K562 (cell line): Measurements from ENCODE around the gene PIGH. TPM values are rescaled to one million over a fixed set of nuclear protein-coding genes. Genes with fewer than 3 reads are reported as not detected.

Experiments used
- ATAC-seq: fragments of 200-7000 bp; cut with Tn5 transposase; 3 replicates; pipeline ENCODE4 v1.9.1; 2020; ENCODE audit warnings: moderate library complexity
- BruUV-seq: library from RNA; stranded (reverse); fragments of 400-500 nt; replicated peaks from 2 replicates; lab custom pipeline; 2021; lab: Mats Ljungman, UMichigan
- CTCF ChIA-PET: fragments of 300-600 bp; formaldehyde crosslinking; extraction: SDS; loops from one replicate; lab custom pipeline; 2021; ENCODE audit warnings: low intra/inter-chr PET ratio; lab: Yijun Ruan, JAX
- POLR2A ChIA-PET: fragments of 300-600, 350-650 bp; sonication (Branson Sonifier 250); formaldehyde crosslinking; extraction: SDS; loops from one replicate; lab custom pipeline; 2021; ENCODE audit warnings: antibody characterized with exemption, inconsistent platforms; lab: Yijun Ruan, JAX
- DNase-seq, 4 experiments: peaks; one replicate each; pipeline versions ENCODE4 v3.0.0 to v3.0.0-alpha.2; 2011 to 2018; ENCODE audit warnings: low spot score in 3 of 4, mixed read lengths in 3 of 4; ENCODE audit errors: extremely low read depth in 1 of 4
- FAIRE-seq: peaks from 2 replicates; lab custom pipeline; 2011; peaks lifted over from hg19 to GRCh38; lab: Jason Lieb, UNC
- H2AFZ ChIP-seq: 2 replicates; pipeline ENCODE4 v1.6.0; 2011; ENCODE audit warnings: low read depth, low read length, control low read depth, inconsistent platforms
- H3K27ac ChIP-seq: fragments of 200-600 bp; 3 replicates; pipeline ENCODE4 v1.8.0; 2011; ENCODE audit warnings: low read depth, mild to moderate bottlenecking, control low read depth, inconsistent platforms, low read length, moderate library complexity, mixed read lengths; ENCODE audit errors: extremely low read depth
- H3K27me3 ChIP-seq, 2 experiments: fragments of 300-600 bp in 1 of 2; 2 replicates in 1 of 2; 3 replicates in 1 of 2; pipeline versions ENCODE4 v1.6.0 to v1.8.0; 2011; ENCODE audit warnings: inconsistent platforms in 2 of 2, low read length in 2 of 2, mild to moderate bottlenecking in 1 of 2, mixed read lengths in 1 of 2, moderate library complexity in 1 of 2; ENCODE audit not compliant: control insufficient read depth in 2 of 2, insufficient read depth in 2 of 2
- H3K36me3 ChIP-seq: fragments of 300-600 bp; 3 replicates; pipeline ENCODE4 v1.8.0; 2011; ENCODE audit warnings: mild to moderate bottlenecking, low read length, inconsistent platforms; ENCODE audit not compliant: control insufficient read depth, insufficient read depth
- H3K4me1 ChIP-seq, 2 experiments: fragments of 200-600 bp in 1 of 2; replicated peaks in 1 of 2; 2 replicates in 1 of 2; 3 replicates in 1 of 2; pipeline versions ENCODE4 v1.5.1 to v1.8.0; 2011; ENCODE audit warnings: inconsistent platforms in 2 of 2, low read length in 2 of 2, mild to moderate bottlenecking in 1 of 2, mixed read lengths in 1 of 2, moderate library complexity in 1 of 2; ENCODE audit not compliant: control insufficient read depth in 2 of 2, insufficient read depth in 2 of 2
- H3K4me2 ChIP-seq: 2 replicates; pipeline ENCODE4 v1.6.1; 2011; ENCODE audit warnings: low read length, control low read depth, inconsistent platforms, mixed read lengths; ENCODE audit not compliant: insufficient read depth
- H3K4me3 ChIP-seq: fragments of 200-600 bp; sonication (generic), shearing (Covaris generic); 2 replicates; pipeline ENCODE4 v1.5.1; 2016; ENCODE audit warnings: control low read depth, inconsistent platforms
- H3K79me2 ChIP-seq: fragments of 200-600 bp; 3 replicates; pipeline ENCODE4 v1.8.0; 2011; ENCODE audit warnings: low read length, inconsistent platforms; ENCODE audit not compliant: control insufficient read depth, insufficient read depth
- H3K9ac ChIP-seq, 2 experiments: 2 replicates each; pipeline versions ENCODE4 v1.6.0 to v1.6.1; 2011; ENCODE audit warnings: low read depth in 2 of 2, low read length in 2 of 2, control low read depth in 1 of 2, inconsistent platforms in 1 of 2, mild to moderate bottlenecking in 1 of 2, mixed read lengths in 1 of 2; ENCODE audit not compliant: insufficient read depth in 1 of 2
- H3K9me1 ChIP-seq: one replicate; pipeline ENCODE4 v1.6.0; 2011; ENCODE audit warnings: inconsistent platforms, mild to moderate bottlenecking, low read length, moderate library complexity; ENCODE audit not compliant: control insufficient read depth, insufficient read depth
- H3K9me3 ChIP-seq: replicated peaks from 2 replicates; pipeline ENCODE4 v1.5.1; 2011; ENCODE audit warnings: low read depth, low read length, inconsistent platforms; ENCODE audit not compliant: control insufficient read depth, insufficient read depth
- H4K20me1 ChIP-seq: replicated peaks from 2 replicates; pipeline ENCODE4 v1.6.1; 2011; ENCODE audit warnings: low read length, inconsistent platforms, mixed read lengths; ENCODE audit not compliant: control insufficient read depth, insufficient read depth
- RBM15 ChIP-seq: fragments of 200-400 bp; formaldehyde crosslinking; IDR thresholded peaks from 2 replicates; pipeline ENCODE4 v1.6.1; 2018; ENCODE audit warnings: mild to moderate bottlenecking, low read length, moderate library complexity; ENCODE audit not compliant: insufficient read depth
- TEAD1 ChIP-seq, 2 experiments: fragments of 450-650 bp in 1 of 2; sonication (generic) in 1 of 2; formaldehyde crosslinking; IDR thresholded peaks; 2 replicates each; pipeline versions ENCODE4 v1.4.0 to v1.8.0; 2020 to 2022; ENCODE audit warnings: mild to moderate bottlenecking in 2 of 2, missing genetic modification reagents in 1 of 2
- ZBTB12 ChIP-seq: fragments of 250-450 bp; sonication (Bioruptor Pico); IDR thresholded peaks from 2 replicates; pipeline ENCODE4 v1.4.0; 2020
- ZBTB26 ChIP-seq: fragments of 450-650 bp; formaldehyde crosslinking; IDR thresholded peaks from 2 replicates; pipeline ENCODE4 v1.4.0; 2022; ENCODE audit warnings: missing genetic modification characterization
- WGBS: fragments of 100-300 bp; shearing (Covaris generic); methylation state at CpG from one replicate; pipeline ENCODE4 v1.1.6; 2016; ENCODE audit warnings: low coverage, mixed read lengths; ENCODE audit not compliant: insufficient coverage; ENCODE audit errors: missing lambda C conversion rate; 5-methylcytosine and 5-hydroxymethylcytosine counted together
- in situ Hi-C: fragments of 300-500 bp; cut with MboI; formaldehyde crosslinking; loops from 4 replicates; pipeline ENCODE4 v1.15.0; 2018; ENCODE audit warnings: inconsistent platforms, mixed read lengths
- intact Hi-C: fragments of 100-400 bp; cut with micrococcal nuclease; formaldehyde crosslinking; loops from 2 replicates; pipeline ENCODE4 v1.14.2; 2022
- polyA plus RNA-seq, 8 experiments: library from polyadenylated mRNA; depleted of rRNA in 4 of 8; stranded (reverse) in 5 of 8; unstranded in 3 of 8; fragments of >200 nt; fragmentation: Nextera tagmentation in 2 of 8; fragmentation: Illumina TruSeq in 1 of 8; extraction: Ambion mirVana in 2 of 8; extraction: Trizol in 1 of 8; gene quantifications; 2 replicates each; pipeline versions ENCODE4 v1.2.1 to v1.2.3, GENCODE V29; 2011 to 2014; ENCODE audit warnings: inconsistent platforms in 1 of 8, missing spikeins in 1 of 8
- total RNA-seq, 7 experiments: library from RNA; depleted of rRNA in 6 of 7; stranded (reverse); fragments of >200 nt in 6 of 7; fragmentation: Illumina TruSeq in 2 of 7; extraction: Trizol in 2 of 7; gene quantifications; 2 replicates each; pipeline versions ENCODE4 v1.2.1 to v1.2.3, GENCODE V29; 2011 to 2021; ENCODE audit warnings: low replicate concordance in 1 of 7

The PIGH gene
- total and polyA plus RNA-seq, 9 of the 15 experiments (the other 6 are each of a cell fraction or from before 2014, with no cell fraction given) = 21.1 to 53.4 (median 24.7) TPM

- Histone ChIP-seq H2AFZ (no peak overlapping the region), H3K4me3 (no peak overlapping the region), H3K36me3 (no peaks in the 10 kb centered on the region; the same call in 2 of the 3 replicates), H3K4me2 (no peak overlapping the region), H3K27ac (no peak overlapping the region)
- in situ Hi-C loops = no loop called here
- 50% methylated on average over 11 of the region's 14 CpGs for WGBS
- TF ChIP-seq ZBTB12 (CRISPR knock-in tag) (no peak), ZBTB26 (no peak), TEAD1 (CRISPR knock-in tag; IDR thresholded peaks at IDR 0.05) (no peak), RBM15 (no peak)
- TF ChIP-seq, all 486 proteins: peak for 0
- ATAC-seq (no peak), FAIRE-seq (no peak), DNase-seq (no peak)
- no peak overlapping the region for H3K9ac ChIP-seq
- no peaks in the 10 kb centered on the region for H4K20me1 ChIP-seq
- H3K79me2 ChIP-seq = no peaks in the 10 kb centered on the region
- intact Hi-C loops = no loop called here
- no peaks in the 10 kb centered on the region for H3K4me1 ChIP-seq
- H3K9me1 ChIP-seq = no peaks in the 10 kb centered on the region
- POLR2A ChIA-PET = interaction anchor here (0.6 to 1.0 kb wide), 3 partner anchors 19 to 38 kb away, joined by 3 to 6 read pairs (median 3); partner anchors contain the start of gene PIGH
- H3K9me3 ChIP-seq = no peaks in the 10 kb centered on the region
- H3K27me3 ChIP-seq = no peaks in the 10 kb centered on the region
- CTCF ChIA-PET = no interaction called here
- BruUV-seq = no TSS peak
Measured at GRCh38 chr14:67562025-67562775, 37.9 kb downstream of the PIGH start.
